ENCODE data around the gene ADGRV1. TPM values are rescaled to one million over a fixed set of nuclear protein-coding genes. Genes with fewer than 3 reads are reported as not detected.

The ADGRV1 gene
- total RNA-seq, 2 experiments from 2014 or later: not detected

- TF ChIP-seq CTCF (conservative IDR thresholded peaks at IDR 0.05; ENCODE audit: low read length) (no peak), EZH2phosphoT487 (IDR thresholded peaks at IDR 0.05; ENCODE audit: borderline replicate concordance, low read depth, low read length) (no peak)
These were observed 159.8 kb downstream of the ADGRV1 start for GRCh38 chr5:90718387-90718786.

GRCh38 chr5:90739567-90739966 is 181.0 kb downstream of the ADGRV1 start:
- no peak overlapping the region for H3K27ac ChIP-seq (ENCODE audit: low read depth, low read length, poor library complexity, severe bottlenecking)
- H3K79me2 ChIP-seq (ENCODE audit: insufficient read depth, low read depth, low read length): no peaks in the 10 kb centered on the region
- TF ChIP-seq CTCF (conservative IDR thresholded peaks at IDR 0.05; ENCODE audit: low read length): no peak
- TF ChIP-seq EZH2phosphoT487 (IDR thresholded peaks at IDR 0.05; ENCODE audit: borderline replicate concordance, low read depth, low read length): no peak
- H4K20me1 ChIP-seq (ENCODE audit: insufficient read depth, low read length): no peaks in the 10 kb centered on the region
- no TSS peak for BruUV-seq (replicated peaks)
- no peak overlapping the region for H3K4me2 ChIP-seq (ENCODE audit: low read length)
- no peaks in the 10 kb centered on the region for H3K36me3 ChIP-seq (ENCODE audit: insufficient read depth, low read length)
- ChIA-PET CTCF (ENCODE audit: unreplicated experiment) (no interaction called here), POLR2A (interaction anchor here (0.5 kb wide), 1 partner anchor 72 kb away, joined by 4 read pairs; no protein-coding TSS in a partner anchor)
- no peak for DNase-seq (ENCODE audit: low spot score)
- H3K4me1 ChIP-seq (ENCODE audit: insufficient read depth, low read length, poor library complexity, severe bottlenecking): no peaks in the 10 kb centered on the region
- H3K9me2 ChIP-seq (ENCODE audit: insufficient read depth, low read length): no peaks in the 10 kb centered on the region
- H3K4me3 ChIP-seq (ENCODE audit: low read depth, low read length, poor library complexity, severe bottlenecking): no peak overlapping the region
- no peaks in the 10 kb centered on the region for H3K9me3 ChIP-seq (ENCODE audit: low read length)
- intact Hi-C loops (cut with micrococcal nuclease; ENCODE audit: unreplicated experiment): no loop called here
- H2AFZ ChIP-seq (ENCODE audit: low read length): no peak overlapping the region

More at GRCh38 chr5:90718387-90718786, 159.8 kb downstream of the ADGRV1 start:
- no peak overlapping the region for H3K4me2 ChIP-seq (ENCODE audit: low read length)
- no peaks in the 10 kb centered on the region for H3K79me2 ChIP-seq (ENCODE audit: insufficient read depth, low read depth, low read length)
- no peaks in the 10 kb centered on the region for H3K9me2 ChIP-seq (ENCODE audit: insufficient read depth, low read length)
- H4K20me1 ChIP-seq (ENCODE audit: insufficient read depth, low read length): no peaks in the 10 kb centered on the region
- CTCF ChIA-PET (ENCODE audit: unreplicated experiment): no interaction called here
- H3K27ac ChIP-seq (ENCODE audit: low read depth, low read length, poor library complexity, severe bottlenecking): no peak overlapping the region
- H3K9me3 ChIP-seq (ENCODE audit: low read length): no peaks in the 10 kb centered on the region
- no TSS peak for BruUV-seq (replicated peaks)
- no peak overlapping the region for H3K4me3 ChIP-seq (ENCODE audit: low read depth, low read length, poor library complexity, severe bottlenecking)
- no peaks in the 10 kb centered on the region for H3K36me3 ChIP-seq (ENCODE audit: insufficient read depth, low read length)
- POLR2A ChIA-PET: no interaction called here
- no peak overlapping the region for H2AFZ ChIP-seq (ENCODE audit: low read length)
- intact Hi-C loops (cut with micrococcal nuclease; ENCODE audit: unreplicated experiment): no loop called here
- no peak for DNase-seq (ENCODE audit: low spot score)
- no peaks in the 10 kb centered on the region for H3K4me1 ChIP-seq (ENCODE audit: insufficient read depth, low read length, poor library complexity, severe bottlenecking)

DNA sequence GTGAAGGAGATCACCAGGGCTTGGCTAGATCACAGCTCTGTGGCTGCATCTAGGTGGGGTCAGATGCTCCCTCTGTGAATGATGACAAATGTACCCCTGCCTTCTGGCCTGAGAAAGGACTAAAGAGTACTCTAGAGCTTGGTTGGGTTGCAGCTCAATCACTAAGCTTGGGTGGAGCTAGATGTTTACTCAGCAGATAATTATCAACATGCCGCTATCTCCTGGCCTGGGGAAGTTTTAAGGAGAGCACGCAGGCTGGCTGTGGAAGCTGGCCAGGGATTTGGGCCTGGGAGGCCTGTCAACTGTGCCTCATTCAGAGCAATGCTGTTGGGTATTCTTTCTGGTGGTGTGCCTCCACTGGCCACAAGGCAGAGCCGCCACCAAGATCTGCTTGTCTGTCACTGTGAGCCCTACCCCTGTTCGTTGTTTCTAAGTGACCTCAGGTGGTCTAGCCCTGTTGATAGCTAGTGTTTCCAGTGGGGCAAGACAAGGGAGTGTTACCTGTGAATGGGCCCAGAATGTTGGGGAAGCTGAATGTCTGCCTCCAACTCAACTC is 181.7 kb downstream of the ADGRV1 start:
- no peaks in the 10 kb centered on the region for H3K9me3 ChIP-seq (ENCODE audit: low read length)
- H3K4me2 ChIP-seq (ENCODE audit: low read length): no peak overlapping the region
- no peak overlapping the region for H3K27ac ChIP-seq (ENCODE audit: low read depth, low read length, poor library complexity, severe bottlenecking)
- POLR2A ChIA-PET: no interaction called here
- no peaks in the 10 kb centered on the region for H3K79me2 ChIP-seq (ENCODE audit: insufficient read depth, low read depth, low read length)
- BruUV-seq (replicated peaks): no TSS peak
- no peaks in the 10 kb centered on the region for H3K4me1 ChIP-seq (ENCODE audit: insufficient read depth, low read length, poor library complexity, severe bottlenecking)
- no peaks in the 10 kb centered on the region for H3K9me2 ChIP-seq (ENCODE audit: insufficient read depth, low read length)
- no peaks in the 10 kb centered on the region for H3K36me3 ChIP-seq (ENCODE audit: insufficient read depth, low read length)
- H4K20me1 ChIP-seq (ENCODE audit: insufficient read depth, low read length): no peaks in the 10 kb centered on the region
- CTCF ChIA-PET (ENCODE audit: unreplicated experiment): no interaction called here
- no peak overlapping the region for H2AFZ ChIP-seq (ENCODE audit: low read length)
- TF ChIP-seq CTCF (conservative IDR thresholded peaks at IDR 0.05; ENCODE audit: low read length): no peak
- TF ChIP-seq EZH2phosphoT487 (IDR thresholded peaks at IDR 0.05; ENCODE audit: borderline replicate concordance, low read depth, low read length): no peak
- no peak for DNase-seq (ENCODE audit: low spot score)
- no peak overlapping the region for H3K4me3 ChIP-seq (ENCODE audit: low read depth, low read length, poor library complexity, severe bottlenecking)
- intact Hi-C loops (cut with micrococcal nuclease; ENCODE audit: unreplicated experiment): no loop called here
